Left lobe of liver (tissue), 2 donors: Measurements from ENCODE around the gene SRPRA. TPM values are rescaled to one million over a fixed set of nuclear protein-coding genes. Genes with fewer than 3 reads are reported as not detected.
A peak's percentile ranks its signal among the peaks of the same experiment; 100 is the strongest.
"Not testable (repeated sequence)": the region's sequence is repeated elsewhere in the genome, so short reads cannot be mapped to it uniquely, and the experiment has no call there.

Source experiments
- ATAC-seq: fragments of 200-7000 bp; cut with Tn5 transposase; one replicate; pipeline ENCODE4 v1.9.1; 2020; ENCODE audit warnings: mild to moderate bottlenecking, moderate library complexity
- DNase-seq: peaks from one replicate; pipeline ENCODE4 v3.0.0-alpha.2; 2020; ENCODE audit warnings: low spot score
- total RNA-seq: library from RNA; stranded (reverse); gene quantifications from one replicate; pipeline ENCODE4 v1.2.1, GENCODE V29; 2021
- donor health status: DM: no; HTN: no; CAD: no; lungs with moderate emphysema.
- donor health status: DM: no; HTN: yes; CAD: no.

Gene SRPRA
- total RNA-seq, 1 donor from 2014 or later = 149 TPM

DNA sequence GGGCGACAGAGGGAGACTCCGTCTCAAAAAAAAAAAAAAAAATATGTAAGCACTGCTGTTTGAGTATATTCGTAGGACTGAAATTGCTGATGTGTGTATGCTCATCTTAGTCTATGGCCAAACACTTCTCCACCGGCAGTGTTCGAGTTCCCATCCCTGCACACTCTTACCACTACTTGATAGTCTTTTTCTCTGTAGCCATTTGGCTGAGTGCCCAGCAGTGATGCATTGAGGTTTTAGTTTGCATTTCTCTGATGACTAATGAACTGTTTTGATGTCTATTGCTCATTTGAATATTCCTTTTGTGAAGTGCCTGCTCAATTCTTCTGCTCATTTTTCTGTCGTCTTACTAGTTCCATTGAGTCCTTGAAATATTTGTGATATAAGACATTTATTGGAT is 16.1 kb upstream of the SRPRA start:
- DNase-seq = no peak
- no peak for ATAC-seq

DNA sequence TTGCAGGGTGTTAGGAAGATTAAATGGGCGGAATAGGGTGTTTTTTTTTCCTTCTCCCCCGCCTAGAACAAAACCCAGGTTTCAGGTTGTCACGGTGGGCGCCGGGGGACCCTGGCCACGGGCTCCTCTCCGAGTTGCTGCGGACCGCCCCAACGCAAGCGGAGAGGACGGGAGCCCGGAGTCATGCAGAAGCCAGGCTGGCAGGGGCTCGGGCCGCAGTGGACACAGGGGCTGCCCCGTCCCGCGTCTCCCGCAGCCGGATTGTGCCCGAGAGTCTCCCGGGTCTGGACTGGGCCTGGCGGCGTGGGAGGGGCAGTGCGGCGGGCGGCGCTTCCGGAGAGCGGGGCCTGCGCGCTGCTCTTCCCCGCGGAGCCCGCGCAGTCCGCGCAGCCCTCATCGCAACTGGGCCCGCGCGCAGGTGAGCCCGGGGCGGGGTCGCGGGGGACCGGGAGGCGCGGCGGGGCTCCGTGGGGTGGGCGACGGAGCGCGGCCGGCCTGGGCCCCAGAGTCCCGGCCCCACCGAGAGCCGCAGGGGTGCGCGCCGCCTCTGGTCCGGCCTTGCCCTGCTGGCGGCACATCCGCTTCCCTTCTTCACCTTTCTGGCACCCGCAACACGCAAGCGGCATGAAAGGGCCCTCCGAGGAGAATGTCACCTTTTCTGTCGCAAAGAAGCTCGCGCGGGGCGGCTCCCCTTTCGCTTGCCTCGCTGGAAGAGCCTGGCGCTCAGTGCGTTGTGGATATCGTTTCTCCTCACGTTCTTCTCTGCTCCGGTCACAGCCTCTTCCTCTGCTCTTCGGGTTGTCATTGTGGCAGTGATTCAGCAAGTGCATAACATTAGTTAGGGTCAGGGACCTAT is 14.3 kb upstream of the SRPRA start, which contains the start of gene TIRAP:
Gene TIRAP, plus strand, starts transcription at position 358 of the 856 bp plus-strand sequence. CDS start 7,802 bp downstream, outside the sequence.
- peak; percentile 86 for ATAC-seq

DNA sequence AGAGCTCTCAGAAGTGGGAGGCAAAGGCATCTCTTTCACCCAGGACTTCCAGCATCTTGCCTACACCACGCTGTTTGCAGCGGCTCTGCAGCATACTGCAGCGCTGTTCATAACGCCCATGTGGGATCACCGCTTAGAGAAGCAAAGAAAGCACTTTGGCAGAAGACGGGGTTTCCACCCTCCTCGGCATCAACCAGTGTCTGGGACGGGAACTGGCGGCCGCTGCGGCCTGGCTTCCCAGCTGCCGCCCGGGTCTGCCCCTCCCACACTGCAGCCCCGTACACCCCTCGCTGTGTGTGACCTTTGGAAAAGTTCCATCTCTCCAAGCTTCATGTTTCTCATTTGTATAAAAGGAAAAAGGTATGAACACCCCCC is 13.7 kb upstream of the SRPRA start:
- DNase-seq (no peak), ATAC-seq (peak; percentile 50)

More for the DNA sequence above, 14.3 kb upstream of the SRPRA start, which contains the start of gene TIRAP:
- DNase-seq = peak; percentile 84

DNA sequence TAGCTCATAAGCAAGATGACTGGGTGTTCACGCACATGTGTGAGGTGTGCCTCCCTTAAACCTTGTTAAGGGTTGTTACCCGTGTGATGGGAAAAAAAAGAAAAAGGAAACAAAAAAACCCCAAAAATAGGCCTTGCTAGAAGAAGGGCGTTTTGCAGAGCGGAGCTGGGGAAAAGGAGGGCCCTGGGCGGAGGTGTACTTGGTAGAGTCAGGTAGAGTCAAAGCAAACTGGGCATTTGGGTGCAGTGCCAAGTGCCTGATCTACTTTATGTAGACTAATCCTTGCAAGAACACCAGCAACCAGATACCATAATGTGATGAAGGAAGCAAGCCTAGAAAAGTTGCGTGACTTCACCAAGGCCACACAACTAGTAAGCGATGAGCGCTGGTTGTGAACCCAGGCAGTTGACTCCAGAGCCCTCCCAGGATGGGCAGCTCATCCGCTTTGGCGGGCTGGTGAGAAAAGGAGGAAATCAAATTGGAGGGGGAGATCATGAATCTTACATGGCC is 13.0 kb upstream of the SRPRA start:
- DNase-seq = peak; percentile 38
- no peak for ATAC-seq

DNA sequence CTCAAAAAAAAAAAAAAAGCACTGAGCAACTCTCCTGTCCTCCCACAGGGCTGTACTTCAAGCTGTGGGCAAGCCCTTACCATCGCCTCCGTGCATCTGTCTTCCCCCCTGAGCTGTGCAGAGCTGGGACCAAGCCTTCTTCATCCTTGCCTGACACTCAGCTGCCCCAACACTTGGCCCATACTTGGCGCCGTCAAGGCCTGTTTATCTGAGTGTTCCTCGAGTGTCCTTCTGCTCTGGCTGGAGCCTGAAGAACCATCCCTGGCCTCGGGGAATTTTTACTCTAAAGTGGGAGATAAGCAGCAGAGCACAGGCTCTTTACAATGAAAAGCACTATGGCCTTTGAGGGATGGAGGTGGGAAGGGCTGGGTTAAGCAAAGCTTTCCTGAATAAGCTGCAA is 12.6 kb upstream of the SRPRA start:
- DNase-seq (peak; percentile 38), ATAC-seq (no peak)

DNA sequence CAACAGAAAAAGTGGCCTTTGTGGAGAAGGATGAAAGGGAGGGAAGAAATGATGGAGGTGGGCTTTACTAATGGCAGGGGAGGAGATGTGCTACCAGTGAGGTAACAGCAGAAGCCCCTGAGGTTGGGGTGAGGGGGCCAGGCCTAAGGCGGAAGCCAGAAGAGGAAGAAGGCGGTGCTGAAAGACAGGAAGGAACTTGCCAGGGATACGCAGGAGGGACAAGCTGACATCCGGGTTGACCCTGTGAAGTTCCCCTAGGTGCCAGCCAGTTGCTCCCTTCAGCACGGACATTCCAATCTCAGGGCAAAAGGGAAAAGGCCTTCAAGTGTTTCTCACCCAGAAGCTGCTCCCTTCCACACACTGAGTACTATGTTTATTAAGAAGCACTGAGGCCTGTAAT is 11.9 kb upstream of the SRPRA start:
- DNase-seq (no peak), ATAC-seq (no peak)

DNA sequence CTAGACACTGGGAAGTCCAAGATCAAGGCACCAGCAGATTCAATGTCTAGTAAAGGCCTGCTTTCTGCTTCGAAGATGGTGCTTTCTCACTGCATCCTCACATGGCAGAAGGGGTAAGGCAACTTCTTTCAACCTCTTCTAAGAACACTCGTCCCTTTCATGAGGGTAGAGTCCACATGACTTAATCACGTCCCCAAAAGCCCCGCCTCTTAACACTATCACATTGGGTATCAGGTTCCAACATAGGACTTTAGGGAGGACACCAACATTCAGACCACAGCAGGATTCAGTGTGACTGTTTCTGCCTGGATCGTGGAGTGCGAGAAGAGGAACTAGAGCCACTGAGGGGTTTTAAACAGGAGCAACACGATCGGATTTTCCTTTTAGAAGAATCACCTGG is 10.5 kb upstream of the SRPRA start:
- ATAC-seq (no peak), DNase-seq (no peak)

DNA sequence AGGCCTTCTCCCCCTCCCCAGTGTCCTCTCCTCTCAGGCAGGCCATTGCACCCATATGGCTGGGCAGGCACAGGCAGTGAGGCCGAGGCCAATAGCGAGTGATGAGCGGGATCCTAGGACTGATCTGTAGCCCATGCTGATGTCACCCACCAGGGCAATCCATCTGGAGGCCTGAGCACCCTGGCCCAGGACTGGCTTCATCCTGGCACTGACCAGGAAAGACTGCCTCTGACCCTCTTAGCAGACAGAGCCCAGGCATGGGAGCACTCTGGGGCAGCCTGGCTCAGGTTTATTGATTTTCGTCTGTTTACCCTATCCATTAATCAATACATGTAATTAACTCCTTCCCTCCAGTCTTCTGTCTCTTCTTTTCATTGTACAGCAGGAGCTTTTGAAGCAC is 9.1 kb upstream of the SRPRA start:
- peak; percentile 82 for ATAC-seq
- DNase-seq = peak; percentile 84

DNA sequence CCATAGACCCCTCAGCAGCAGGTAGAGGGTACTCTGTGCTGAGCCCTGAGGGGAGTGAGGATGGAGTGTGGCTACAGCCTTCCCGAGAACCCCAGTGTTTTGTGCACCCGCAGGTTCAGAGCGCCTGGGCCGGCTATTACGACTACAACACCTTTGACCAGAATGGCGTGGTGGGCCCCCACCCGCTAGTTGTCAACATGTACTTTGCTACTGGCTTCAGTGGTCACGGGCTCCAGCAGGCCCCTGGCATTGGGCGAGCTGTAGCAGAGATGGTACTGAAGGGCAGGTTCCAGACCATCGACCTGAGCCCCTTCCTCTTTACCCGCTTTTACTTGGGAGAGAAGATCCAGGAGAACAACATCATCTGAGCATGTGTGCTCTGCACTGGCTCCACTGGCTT is 8.6 kb upstream of the SRPRA start:
- ATAC-seq = peak; percentile 78
- DNase-seq = peak; percentile 83

DNA sequence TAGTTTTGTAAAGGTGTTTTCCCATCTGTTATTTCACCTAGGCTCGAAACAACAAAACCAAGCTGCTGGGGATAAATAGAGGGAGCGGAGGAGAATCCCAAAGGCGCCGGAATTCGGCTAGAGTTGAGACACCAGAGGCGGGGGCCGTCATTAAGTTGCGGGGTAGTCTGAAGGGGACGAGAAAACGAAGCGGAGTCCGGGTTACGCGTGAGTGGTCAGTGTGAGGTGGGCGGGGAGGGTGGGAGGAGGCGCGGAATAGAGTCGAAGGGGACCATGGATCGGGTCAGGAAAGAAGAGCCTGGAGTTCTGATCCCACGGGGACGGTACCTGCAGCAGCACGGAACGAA is 361 bp downstream of the SRPRA start:
- DNase-seq (no peak), ATAC-seq (peak; percentile 24)

DNA sequence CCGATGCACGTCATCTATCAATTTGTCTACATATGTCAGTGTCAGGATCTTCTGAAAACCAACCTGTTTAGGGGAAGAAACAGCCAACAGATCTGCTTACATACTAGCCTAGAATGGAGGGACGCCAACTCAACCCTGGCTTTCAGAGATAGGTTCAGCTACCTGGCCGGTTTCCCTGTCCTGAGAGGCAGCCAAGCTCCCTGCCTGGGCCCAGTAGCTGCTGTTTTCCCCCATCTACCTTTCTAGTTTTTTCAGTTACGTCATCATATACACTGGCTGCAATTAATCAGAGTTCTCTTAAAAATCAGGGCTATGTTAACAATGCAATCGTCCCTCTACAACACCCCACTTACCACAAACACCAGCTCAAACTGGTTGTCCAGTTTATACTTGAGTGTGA is 1.0 kb downstream of the SRPRA start:
- peak; percentile 93 for DNase-seq
- ATAC-seq = peak; percentile 66

DNA sequence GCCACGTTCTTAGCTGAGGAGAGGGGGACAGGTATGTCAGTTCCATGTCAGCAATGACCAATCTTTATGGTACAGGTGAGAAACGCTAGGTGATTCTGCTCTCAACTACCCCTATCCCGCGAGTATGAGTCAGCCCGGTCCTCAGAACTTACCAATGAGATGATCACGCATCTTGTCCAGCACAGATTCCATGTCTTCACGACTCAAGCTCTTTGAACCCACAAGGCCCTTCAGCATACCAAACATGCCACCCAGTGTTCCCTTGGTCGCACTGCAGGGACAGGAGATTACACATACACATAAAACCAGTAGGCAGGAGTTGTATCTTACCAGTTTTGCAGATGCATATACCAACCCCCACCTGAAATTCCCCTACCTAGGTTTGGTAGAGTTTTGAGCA is 2.9 kb downstream of the SRPRA start:
- DNase-seq (no peak), ATAC-seq (no peak)

DNA sequence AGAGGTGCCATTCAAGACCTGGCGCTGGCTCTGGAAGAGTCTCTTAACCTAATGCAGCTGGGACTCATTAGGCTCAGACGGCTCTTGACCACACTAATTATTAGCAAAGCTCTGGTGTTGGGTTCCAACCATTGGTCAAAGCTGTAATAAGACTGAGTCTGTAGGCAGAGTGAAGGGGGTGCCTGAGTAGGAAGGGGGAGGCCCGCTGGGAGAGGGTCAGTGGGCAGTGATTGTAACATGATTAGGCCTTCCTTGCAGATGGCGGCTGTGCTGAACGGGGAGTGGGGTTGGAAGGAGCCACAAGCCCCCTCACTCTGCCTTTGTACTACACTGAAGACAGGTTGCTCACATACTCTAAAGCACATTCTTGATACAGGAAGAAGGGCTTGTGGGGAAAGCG is 5.2 kb downstream of the SRPRA start:
- ATAC-seq (no peak), DNase-seq (no peak)

DNA sequence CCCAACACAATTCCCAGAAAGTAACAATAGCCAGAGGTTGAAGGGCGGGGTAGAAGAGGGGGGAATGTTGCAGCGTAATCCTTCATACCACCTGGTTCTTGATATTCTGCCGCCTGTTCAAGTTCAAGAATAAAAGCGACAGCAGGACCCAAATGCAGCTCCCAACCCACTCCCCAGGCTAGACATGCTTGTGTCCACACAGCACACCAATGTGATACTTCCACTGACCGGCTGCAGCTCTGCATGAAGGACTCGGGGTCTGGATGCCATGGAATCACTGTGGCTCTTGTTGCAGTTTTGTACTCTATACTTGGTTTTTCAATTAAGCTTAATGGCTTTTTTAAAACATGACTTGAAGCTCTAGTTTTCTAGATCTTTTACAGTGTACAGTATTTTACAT is 6.5 kb downstream of the SRPRA start:
- DNase-seq (no peak), ATAC-seq (no peak)

DNA sequence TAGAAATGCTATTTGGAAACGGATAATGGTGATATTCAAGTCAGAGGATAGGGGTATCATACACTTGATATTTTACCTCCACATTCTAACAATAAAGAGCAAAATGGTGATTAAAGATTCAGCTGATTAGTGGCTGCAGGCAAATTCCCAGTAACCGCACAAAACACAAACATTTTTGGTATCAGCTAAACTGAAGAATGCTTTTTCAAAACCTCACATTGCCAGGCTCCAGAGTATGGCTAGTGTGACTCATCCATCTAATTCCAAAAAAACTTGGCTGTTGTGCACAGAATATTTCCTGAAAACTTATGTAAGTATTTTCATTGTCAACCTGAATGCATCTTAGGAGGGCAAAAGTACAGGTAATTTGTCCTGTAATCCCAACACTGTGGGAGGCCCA is 10.9 kb downstream of the SRPRA start:
- no peak for DNase-seq
- no peak for ATAC-seq

DNA sequence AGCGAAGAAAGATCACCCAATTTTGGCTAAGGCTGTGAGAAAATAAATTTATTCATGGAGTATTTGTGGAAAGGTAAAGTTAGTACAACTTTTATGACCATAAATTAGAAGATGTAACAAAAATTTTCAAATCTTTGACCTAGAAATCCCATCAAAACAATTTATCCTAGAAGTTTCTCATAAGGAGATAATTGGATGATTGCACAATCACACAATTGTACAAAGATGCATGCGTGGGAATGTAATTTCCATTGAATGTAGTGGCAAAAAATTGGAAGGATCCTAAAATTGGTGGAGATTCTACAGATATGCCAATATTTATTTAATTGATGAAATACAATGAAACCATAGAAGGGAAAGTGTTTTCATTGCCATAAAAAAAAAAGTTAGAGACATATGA is 11.6 kb downstream of the SRPRA start:
- DNase-seq = no peak
- no peak for ATAC-seq

DNA sequence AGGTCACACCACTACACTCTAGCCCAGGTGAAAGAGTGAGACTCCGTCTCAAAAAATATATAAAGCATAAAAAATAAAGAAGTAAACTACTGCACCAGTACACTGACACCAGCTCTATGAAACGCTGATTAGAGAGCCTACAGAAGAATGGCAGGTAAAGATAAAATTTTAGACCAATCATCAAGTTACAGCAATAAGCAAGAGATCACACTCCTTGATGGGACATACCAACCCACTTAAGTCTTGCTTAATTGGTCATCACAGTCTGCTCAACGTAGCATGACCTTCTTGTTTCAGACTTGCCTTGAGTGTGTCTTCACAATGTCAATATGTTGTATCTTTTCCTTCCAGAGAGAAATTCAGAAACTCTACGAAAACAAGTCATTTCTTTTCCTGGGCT is 12.5 kb downstream of the SRPRA start:
- no peak for ATAC-seq
- DNase-seq = no peak

DNA sequence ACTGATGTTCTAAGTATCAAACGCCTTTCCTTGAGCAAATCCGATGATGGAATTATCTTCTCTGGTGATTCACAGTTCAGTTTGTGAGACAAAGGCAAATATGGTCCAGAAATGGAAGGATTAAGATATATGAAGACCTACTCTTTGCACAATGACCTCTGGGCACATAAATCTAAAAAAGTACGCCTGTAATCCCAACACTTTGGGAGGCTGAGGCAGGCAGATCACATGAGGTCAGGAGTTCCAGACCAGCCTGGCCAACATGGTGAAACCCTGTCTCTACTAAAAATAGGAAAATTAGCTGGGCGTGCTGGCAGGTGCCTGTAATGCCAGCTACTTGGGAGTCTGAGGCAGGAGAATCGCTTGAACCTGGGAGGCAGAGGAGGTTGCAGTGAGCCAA is 13.2 kb downstream of the SRPRA start:
- not testable (repeated sequence) for ATAC-seq, DNase-seq

DNA sequence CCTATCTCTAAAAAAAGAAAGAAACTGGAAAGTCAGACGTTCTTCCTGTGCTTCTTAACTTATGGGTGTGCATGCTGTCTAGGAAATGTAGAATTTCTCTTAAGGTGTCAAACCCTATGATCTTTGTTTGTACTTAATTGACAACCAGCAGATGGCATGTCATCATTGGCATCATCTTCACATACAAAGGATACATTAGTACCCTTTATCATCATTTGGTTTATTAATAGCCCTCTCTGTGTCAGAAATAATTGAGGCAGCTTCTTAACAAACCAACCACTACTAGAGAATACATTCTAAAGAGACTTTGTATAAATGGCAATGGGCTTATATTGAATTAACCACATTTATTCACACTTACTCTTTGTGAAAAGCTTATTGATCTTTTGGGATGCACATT is 13.9 kb downstream of the SRPRA start:
- DNase-seq (no peak), ATAC-seq (no peak)

DNA sequence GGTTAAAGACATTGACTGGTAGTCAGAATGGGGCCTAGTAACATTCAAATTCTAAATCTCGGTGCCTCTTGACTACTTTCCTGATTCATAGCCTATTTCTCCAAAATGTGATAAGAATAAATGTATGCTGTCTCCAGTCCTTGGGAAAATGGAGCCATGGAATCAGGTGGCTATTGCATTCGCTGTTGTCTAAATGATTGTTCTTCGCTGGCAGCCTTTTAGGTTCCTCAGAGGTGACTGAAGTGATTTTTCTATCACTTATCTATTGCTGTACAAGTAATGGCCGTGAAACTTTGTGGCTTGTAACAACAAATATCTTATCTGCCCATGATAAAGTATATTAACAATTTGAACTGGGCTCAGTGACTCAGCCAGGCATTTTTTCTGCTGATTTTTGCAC is 15.4 kb downstream of the SRPRA start:
- no peak for DNase-seq
- ATAC-seq = no peak

DNA sequence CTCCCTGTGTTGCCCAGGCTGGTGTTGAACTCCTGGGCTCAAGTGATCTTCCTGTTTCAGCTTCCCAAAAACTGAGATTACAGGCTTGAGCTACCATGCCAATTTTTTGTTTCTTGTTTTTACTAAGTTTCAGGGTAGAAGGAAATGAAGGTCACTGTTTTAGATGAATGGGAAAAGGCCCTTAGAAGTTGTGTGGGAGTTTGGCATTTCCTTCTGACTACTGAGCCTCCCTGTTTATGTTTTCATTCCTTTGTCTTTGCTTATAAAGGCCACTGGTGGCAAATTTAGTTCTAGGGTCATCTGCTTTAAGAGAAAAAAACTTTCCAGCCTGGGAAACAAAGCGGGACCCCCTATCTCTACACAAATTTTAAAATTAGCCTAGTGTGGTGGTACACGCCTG is 22.1 kb downstream of the SRPRA start:
- no peak for ATAC-seq

DNA sequence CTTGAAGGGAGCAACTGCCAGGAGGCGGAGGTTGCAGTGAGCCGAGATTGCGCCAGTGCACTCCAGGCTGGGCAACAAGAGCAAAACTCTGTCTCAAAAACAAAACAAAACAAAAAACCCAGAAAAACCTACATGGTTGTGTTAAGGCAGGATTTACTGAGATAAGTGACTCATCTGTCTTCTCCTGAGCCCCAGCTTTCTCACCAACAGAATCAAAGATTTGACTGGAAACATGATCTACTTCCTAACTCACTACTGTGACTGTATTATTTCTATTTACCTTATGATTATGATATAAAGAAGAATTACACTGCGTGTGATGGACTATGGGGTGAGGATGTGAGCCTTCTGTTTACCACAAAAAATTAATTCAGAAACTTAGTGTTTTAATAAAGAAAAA is 35.3 kb downstream of the SRPRA start:
- no peak for ATAC-seq
- no peak for DNase-seq

More for the DNA sequence above, 22.1 kb downstream of the SRPRA start:
- DNase-seq = no peak

DNA sequence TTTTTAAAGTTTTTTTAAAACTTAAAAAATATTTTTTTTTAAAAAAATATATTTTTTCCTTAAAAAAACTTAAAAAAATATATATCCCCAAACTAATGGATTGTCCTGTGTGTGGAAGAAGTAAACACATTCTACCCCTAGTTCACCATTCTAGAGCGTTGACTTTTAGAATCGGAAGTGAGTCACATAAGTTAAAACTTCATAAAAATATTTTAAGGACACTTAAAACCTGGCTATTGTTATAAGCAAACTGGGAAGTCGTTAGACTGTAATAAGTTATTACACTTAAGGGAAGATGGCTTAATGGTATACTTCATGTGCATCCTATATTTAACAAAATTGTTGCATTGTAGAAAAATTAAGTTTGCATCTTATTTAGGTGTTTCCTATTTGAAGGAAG is 36.0 kb downstream of the SRPRA start:
- DNase-seq = no peak
- no peak for ATAC-seq
